GM21423 (cell line): ENCODE results near the gene DNAJC17.

ENCODE experiments used
- ATAC-seq: cut with Tn5 transposase; IDR thresholded peaks from one replicate; pipeline ENCODE4 v1.9.1; 2021; ENCODE audit warnings: mild to moderate bottlenecking, moderate library complexity; ENCODE audit not compliant: unreplicated experiment

The DNAJC17 gene

DNA sequence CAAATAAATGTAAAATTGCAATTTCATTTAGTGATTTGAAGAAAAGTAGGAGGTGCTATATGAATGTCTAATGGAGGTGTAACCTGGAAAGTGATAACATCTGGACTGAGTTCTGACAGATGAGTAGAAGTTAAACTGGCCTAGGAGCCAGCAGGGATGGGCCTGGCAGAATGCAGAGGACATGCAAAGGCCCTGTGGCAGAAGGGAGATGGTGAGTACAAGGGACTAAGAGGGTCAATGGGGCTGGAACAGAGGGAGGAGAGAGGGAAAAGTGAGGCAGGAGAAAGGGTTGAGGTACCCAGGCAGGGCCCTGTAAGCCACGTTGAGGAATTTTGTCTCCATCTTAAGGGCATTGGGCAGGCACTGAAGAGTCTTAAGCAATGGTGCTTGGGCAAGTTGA lies 24.6 kb upstream of the DNAJC17 start:
- ATAC-seq = no peak

DNA sequence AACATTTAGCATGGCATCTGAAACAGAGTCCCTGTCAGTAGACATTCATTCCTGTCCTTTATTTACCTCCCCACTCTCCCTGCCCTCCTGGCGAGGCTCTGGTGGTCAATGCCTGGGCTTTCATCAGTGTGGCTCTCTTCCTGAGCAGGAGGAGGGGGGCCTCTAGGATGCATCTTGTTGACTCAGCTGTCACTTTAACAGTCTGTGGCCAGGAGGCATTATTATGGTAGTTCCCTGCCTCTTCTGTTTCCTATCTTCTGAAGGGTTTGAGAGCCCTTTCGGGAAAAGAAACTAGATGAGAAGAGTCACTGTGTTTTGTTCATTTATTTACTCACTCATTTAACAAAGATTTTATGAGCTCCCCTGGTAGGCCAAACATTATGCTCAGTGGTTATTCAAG lies 23.6 kb upstream of the DNAJC17 start:
- no peak for ATAC-seq

DNA sequence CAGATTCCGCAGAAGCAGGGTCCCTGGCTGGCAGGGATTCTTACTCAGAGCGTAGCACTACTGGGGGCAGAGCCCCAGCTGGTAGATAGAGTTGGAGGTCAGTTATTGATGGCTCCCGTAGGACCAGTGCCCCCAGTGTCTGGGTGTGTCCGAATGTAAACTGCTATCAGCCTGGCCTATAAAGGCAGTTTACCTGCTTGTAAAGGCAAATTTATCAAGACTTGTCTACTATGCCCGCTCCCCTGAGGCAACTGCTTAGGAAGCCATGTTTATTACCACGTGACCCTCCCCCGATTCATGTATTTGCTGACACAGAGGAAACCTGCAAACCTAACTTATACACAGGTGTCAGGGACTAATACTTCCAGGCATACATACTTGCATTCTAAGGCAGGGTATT lies 21.8 kb upstream of the DNAJC17 start:
- no peak for ATAC-seq

DNA sequence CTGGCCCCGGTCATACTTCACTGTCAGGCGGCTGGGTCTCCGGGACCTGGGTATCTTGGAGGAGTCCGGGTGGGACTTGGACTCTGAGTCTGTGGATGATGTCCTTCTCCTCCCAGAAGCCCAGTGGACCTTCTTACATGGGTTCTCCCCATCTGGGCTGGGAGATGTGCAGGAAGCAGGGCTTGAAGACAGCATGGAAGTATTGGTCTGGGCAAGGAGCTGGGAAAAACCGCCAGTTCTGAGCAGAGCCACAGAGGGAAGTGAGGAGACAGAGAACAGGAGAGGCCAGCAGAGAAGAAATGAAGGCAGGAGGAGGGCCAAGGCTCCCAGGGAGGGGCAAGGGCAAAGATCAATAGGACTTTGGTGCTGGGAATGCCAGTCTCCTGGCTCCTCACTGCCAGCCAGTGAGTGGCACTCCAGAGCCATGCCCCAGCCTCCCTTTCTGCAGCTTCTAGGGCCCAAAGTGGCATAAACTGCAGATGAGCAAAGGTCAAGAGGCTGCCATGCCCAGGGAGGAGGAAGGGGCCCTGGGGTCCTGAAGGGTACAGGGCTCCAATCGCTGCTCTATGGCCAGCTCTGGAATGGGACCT lies 21.3 kb upstream of the DNAJC17 start, which contains the start of gene PPP1R14D:
TSS of gene PPP1R14D (minus strand) at position 262 of the 590 bp plus-strand sequence. CDS start at position 195, 67 bp downstream.
- no peak for ATAC-seq

DNA sequence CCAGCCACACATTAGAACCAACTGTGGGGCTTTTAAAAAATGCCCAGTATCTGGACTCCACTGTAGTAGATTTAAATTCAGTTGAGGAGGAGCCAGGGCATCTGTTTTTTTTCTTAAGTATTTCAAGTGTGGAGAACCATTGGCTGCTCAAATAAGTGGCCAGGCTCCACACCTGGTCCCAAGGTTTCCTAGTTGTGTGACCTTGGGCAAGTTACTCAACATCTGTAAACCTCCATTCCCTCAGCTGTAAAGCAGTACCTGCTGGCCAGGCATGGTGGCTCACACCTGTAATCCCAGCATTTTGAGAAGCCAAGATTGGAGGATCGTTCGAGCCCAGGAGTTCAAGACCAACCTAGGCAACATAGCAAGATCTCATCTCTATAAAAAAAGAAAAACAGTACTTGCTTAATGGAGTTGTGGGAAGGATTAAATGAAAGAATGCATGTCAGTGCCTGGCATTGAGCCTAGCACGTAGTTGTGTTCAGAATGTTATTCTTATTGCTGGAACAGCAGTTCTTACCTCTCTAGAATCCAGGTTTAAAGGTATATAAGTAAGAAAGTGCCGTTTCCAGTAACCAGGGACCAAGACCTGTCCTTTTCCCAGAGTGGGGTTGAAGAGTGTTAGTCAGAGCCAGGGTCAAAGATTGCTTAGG lies 19.3 kb upstream of the DNAJC17 start:
- no peak for ATAC-seq

DNA sequence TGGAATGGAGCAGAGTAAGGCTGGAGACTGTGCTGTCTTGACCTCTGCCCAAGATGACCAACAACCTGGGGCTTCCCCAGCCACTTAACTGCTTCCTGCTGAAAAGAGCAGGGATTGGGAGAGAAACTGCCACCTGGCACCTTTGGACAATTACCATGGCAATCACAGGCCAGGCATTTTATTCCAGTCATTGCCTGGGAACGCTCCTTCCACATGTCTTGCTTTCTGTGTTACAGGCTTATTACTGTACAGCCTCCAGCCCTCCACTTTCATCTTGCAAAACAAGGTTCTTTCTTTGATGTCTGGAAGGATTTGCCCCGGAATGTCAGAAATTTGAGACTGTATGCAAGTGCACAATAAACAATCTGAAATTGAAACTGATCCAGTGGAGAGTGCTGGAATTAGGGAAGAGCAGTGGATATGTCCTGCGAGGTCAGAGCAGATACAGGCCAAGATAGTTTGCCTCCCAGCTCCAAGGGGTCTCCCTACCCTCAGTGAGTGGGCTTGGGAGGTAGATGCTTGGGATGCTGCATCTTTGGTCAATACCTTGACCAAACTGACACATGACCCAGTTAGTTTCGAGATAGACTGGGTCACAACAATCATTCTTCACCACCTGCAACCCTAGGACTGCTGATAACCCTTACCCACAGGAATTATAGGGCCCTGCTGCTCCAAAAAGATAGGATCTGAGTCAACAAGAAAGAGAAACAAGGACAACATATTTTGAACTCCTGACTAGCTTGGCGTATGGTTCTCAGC lies 18.6 kb upstream of the DNAJC17 start:
- no peak for ATAC-seq

DNA sequence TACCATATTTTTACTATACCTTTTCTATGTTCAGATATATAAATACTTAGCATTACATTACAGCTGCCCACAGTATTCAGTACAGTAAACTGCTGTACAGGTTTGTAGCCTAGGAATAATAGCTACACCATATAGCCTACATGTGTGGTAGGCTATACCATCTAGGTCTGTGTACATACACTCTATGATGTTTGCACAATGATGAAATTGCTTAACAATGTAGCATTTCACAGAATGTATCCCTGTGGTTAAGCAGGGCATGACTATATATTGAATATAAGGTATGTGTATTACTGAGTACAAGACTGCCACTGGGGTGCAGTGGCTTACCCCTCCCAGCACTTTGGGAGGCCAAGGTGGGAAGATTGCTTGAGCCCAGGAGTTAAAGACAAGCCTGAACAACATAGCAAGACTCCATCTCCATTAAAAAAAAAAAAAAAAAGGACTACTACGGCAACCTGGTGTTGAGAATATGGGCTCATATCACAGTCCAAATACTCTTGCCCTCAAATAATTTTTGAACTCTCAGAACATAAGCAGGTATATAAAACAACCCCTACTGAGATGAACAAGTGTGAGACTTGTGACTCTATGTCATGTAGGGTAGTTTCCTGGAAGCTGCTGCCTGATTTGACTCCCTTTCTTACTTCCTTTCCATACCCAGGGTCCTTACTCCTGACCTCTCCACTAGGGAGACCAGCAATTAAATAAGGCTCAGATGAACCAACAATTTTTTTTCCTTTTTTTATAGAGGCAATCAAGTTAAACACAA lies 16.5 kb upstream of the DNAJC17 start:
- no peak for ATAC-seq

DNA sequence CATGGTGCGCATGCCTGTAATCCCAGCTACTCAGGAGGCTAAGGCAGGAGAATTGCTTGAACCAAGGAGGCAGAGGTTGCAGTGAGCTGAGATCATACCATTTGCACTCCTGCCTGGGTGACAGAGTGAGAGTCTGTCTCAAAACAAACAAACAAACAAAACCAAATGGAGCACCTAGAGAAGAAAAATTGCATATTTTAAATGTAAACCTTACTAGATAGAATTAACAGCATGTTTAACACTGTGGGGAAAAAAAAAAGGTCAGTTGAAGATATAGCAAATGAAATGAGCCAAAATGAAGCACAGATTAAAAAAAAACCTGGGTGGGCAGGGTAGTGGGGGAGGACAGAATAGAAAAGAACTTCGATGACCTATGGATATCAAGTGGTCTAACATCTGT lies 13.9 kb upstream of the DNAJC17 start:
- ATAC-seq = no peak

DNA sequence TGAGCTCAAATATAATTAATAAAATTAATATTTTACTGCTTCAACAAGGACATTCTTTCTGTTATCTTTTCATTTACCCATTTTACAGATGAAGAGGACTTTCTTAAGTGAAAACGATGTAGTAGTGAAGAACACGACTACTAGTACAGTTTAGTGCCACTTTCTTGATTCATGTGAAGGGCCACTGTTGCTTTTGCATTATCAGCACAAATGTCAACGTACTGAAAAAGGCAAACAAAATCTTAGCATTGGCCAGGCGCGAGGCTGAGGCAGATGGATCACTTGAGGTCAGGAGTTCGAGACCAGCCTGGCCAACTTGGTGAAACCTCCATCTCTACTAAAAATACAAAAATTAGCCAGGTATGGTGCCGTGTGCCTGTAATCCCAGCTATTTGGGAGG lies 11.8 kb upstream of the DNAJC17 start:
- no peak for ATAC-seq

DNA sequence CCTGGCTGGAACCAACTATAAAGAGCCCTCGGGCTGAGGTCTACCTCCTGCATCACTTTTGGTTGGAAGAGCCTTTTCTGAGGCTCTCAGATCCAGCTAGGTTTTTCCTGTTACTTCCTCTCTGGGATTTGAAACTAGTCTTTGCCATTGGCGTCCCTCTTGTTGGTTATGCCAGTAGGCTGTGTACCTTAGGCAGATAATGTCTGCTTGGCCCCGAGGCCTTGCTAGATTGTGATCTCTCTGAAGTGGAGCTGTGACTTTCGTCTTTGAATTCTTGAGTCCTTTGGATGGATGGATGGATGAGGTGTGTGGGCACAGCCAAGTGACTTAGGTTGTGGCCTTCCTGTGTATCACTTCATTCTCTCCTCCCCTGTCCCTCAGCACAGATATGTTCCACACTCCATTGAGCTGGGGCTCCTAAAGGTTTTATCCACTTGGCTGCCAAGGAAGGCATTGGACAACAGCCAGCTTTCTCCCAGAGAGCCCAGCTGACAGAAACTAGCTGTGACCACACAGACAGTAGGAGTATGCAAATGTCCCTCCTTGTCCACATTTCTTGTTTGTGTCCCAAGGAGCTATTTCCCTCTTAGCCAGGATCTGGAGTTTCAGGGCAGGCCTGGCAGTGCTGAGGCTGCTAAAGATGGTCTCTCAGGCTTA lies 7.9 kb upstream of the DNAJC17 start:
- no peak for ATAC-seq

DNA sequence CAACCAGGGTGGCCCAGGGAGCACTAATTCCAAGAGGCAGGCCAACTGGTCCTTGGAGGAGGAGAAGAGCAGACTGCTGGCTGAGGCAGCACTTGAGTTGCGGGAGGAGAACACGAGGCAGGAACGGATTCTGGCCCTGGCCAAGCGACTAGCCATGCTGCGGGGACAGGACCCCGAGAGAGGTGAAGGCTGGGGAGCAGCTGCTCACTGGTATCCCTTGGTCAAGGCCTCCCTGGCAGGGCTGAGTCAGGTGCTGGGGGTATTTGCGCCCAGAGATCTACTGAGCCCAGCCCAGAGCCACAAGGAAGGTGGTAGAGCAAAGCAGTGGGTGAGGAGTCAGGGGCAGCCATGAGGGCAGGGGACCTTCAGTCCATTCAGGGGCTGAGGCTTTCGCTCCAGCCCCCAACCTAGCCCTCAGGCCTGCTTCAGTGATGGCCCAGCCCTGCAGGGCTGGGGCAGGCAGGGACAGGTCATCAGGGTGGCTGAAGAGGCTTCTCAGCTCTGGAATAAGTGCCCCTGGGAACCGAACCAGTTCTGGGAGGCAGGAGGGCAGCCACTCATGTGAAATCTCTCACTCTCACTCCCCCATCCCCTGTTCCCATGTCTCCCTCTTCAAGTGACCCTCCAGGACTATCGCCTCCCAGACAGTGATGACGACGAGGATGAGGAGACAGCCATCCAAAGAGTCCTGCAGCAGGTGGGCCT lies 5.6 kb upstream of the DNAJC17 start:
- no peak for ATAC-seq

DNA sequence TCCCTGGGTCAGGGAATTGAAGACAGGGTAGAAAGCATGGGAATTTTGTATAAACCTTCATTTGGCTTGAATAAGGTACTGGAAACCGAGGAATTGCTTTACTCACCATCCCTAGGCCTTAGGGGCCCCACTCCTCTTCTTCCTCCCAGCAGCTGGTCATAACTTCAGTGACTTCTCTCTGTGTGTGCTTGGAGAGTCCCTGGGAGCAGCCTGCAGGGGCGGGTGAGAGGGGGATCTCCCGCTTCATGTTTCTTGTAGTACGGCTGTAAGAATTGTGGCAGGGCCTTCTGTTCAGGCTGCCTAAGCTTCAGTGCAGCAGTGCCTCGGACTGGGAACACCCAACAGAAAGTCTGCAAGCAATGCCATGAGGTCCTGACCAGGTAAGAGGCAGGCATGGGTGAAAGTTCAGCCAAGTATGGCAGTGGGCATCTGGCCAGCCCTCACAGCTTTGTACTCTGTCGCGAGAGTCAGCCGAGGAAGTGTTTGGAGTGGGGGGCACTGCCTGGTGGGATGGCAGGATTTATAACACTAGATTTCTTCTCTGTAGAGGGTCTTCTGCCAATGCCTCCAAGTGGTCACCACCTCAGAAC lies 1.7 kb upstream of the DNAJC17 start:
- no peak for ATAC-seq

DNA sequence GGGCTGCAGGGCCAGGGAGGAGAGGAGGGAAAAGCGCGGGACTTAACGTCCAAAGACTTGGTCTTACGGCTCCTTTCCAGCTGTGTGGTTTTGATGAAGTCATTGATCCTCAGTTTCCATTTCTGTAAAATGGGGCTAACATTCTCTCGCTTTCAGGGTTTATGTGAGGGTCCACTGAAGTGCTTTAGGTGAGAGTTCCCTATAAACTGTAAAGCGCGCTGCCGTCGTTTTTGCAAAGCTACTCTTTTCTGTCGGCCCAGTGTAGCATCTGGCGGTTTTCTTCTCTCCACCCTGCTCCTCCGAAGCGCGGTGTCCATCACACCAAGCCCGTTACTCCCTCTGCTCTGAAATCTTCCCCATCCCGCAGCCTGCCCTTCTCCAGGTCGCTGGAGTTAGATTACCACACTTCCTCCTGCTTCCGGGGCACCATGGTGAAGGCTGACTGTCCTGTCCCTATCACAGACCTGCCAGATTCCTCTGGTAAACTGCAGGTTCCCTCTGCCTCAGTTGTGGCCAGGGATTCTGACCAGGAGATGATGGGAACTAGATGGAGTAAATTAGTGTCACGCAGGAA lies 702 bp upstream of the DNAJC17 start:
- no peak for ATAC-seq

DNA sequence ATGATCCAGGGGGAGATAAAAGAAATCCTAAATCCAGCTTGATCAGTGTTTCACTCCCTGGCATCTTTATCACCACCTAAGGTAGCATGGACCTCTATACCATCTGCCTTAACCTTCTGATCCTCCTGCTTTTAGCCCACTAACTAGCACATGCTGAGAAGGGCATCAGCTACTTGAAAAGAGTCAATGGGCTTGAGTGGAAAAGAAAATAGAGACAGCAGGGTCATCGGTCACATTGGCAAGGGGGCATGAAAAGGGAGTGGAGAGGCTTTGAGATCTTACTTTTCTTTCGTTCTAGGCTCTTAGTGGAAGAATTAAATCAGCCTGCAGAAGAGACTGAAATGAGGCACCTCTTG lies 623 bp downstream of the DNAJC17 start:
- no peak for ATAC-seq

DNA sequence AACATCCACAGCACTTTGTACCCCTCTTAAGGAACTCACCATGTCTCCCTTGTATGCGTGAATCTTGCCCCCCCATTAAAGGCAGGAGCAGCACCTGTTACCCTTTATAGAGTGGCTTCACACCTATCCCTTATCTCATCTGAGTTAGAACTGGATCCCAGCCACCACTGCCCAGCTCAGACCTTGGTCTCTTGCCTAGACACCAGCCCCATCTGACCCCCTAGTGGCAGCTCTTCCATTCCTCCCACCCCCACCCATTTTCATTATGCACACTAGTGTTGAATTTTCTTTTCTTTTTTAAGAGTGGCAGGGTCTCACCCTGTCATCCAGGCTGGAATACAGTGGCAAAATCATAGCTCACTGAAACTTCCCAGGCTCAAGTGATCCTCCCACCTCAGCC lies 3.6 kb downstream of the DNAJC17 start:
- ATAC-seq = no peak

DNA sequence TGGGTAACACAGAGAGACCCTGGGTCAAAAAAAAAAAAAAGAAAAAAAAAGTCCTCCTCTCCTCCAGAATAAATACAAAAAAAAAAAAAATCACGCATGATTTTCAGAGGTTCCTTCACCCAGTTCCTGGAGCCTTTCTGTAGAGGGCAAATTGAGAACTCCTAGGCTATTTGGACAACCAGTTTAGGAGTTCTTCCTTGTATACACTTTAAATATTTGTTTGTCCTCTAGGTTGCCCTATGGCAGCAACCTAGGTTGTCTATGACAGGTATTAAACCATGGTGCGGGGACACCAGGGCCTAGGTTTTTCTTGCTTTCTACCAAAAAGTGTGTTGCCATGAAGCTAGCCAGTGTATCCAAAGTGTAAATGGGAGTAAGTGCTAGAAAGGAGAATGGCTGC lies 4.2 kb downstream of the DNAJC17 start:
- no peak for ATAC-seq

DNA sequence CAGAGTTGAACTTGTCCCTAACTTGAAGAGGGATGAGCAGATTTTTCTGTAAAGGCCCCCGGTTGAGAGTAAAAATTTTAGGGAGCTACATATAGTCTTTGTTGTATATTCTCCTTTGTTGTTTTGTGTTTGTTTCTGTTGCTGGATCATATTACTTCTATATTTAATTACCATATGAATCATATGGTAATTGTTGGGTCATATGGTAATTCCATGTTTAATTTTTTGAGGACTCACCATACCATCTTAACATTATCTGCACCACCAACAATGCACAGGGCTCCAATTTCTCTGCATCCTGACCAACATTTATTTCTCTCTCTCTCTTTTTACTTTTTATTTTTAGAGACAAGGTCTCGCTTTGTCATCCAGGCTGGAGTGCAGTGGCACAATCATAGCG lies 7.8 kb downstream of the DNAJC17 start:
- ATAC-seq = no peak

DNA sequence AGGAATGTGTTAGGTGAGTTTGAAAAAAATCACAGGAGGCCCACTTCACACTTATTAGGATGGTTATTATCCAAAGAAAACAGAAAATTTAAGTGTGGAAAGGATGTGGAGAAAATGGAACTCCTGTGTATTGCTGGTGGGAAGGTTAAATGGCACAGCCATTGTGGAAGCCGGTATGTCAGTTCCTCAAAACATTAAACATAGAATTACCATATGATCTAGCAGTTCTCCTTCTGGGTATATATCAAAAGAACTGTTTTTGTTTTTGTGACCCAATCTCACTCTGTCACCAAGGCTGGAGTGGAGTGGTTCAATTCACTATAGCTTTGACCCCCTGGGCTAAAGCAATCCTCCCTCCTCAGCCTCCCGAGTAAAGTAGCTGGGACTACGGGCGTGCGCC lies 10.8 kb downstream of the DNAJC17 start:
- ATAC-seq = no peak

DNA sequence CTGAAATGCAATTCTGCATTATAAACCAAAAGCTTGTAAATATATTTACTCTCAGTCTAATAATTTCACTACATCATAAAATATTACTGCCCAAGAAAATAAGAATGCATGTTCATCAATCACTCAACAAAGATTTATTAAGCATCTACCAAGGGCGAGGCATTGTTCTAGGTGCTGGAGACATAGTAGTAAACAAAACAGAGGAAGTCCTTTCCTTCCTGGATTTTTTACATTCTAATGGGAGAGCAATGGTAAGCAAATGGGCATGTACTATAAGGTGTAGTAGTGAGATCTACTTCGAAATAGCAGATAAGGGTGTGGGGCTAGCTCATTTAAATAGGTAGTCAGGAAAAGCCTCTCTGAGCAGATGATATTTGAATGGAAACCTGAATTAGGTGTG lies 11.2 kb downstream of the DNAJC17 start:
- no peak for ATAC-seq
